ENCODE results near the gene ZNF532. TPM values are rescaled to one million over a fixed set of nuclear protein-coding genes. Genes with fewer than 3 reads are reported as not detected.

The ZNF532 gene
- total RNA-seq, 1 experiment from 2014 or later, result 21.1 TPM

GRCh38 chr18:58908006-58908405 is 43.3 kb downstream of the ZNF532 start:
- Histone ChIP-seq H3K36me3 (ENCODE audit: low read depth) (no peaks in the 10 kb centered on the region), H3F3A (ENCODE audit: insufficient read depth, low read depth) (no peaks in the 10 kb centered on the region), H2AFZ (no peak overlapping the region), H3K27me3 (ENCODE audit: insufficient read depth, low read depth) (no peaks in the 10 kb centered on the region), H3K27ac (no peak overlapping the region), H3K9me3 (ENCODE audit: insufficient read depth, low read depth) (no peaks in the 10 kb centered on the region), H3K4me2 (no peak overlapping the region), H4K20me1 (ENCODE audit: insufficient read depth) (no peaks in the 10 kb centered on the region), H3K4me1 (replicated peaks; ENCODE audit: insufficient read depth) (no peaks in the 10 kb centered on the region), H3K4me3 (no peak overlapping the region), H3K9me2 (ENCODE audit: insufficient read depth) (no peaks in the 10 kb centered on the region), H3K79me2 (ENCODE audit: low read depth) (no peaks in the 10 kb centered on the region)
- no TSS peak for BruUV-seq (replicated peaks)
- intact Hi-C loops (cut with micrococcal nuclease; ENCODE audit: unreplicated experiment), result no loop called here
- DNase-seq, result no peak
- TF ChIP-seq CTCF (conservative IDR thresholded peaks at IDR 0.05) (no peak), EZH2 (IDR thresholded peaks at IDR 0.05; ENCODE audit: low read depth) (no peak)
- CTCF ChIA-PET, result no interaction called here
- POLR2A ChIA-PET (ENCODE audit: unreplicated experiment), result no interaction called here

GRCh38 chr18:58909521-58909920 is 44.8 kb downstream of the ZNF532 start:
- no peaks in the 10 kb centered on the region for H3K27me3 ChIP-seq (ENCODE audit: insufficient read depth, low read depth)
- H3K27ac ChIP-seq, result no peak overlapping the region
- ChIA-PET POLR2A (ENCODE audit: unreplicated experiment) (no interaction called here), CTCF (no interaction called here)
- no peaks in the 10 kb centered on the region for H3K9me3 ChIP-seq (ENCODE audit: insufficient read depth, low read depth)
- H3F3A ChIP-seq (ENCODE audit: insufficient read depth, low read depth), result no peaks in the 10 kb centered on the region
- DNase-seq, result no peak
- H3K4me2 ChIP-seq, result no peak overlapping the region
- no peak overlapping the region for H2AFZ ChIP-seq
- no peaks in the 10 kb centered on the region for H4K20me1 ChIP-seq (ENCODE audit: insufficient read depth)
- H3K9me2 ChIP-seq (ENCODE audit: insufficient read depth), result no peaks in the 10 kb centered on the region
- H3K4me1 ChIP-seq (replicated peaks; ENCODE audit: insufficient read depth), result peaks cover 4% of the 10 kb centered on the region; the same call in 1 of the 2 replicates
- H3K79me2 ChIP-seq (ENCODE audit: low read depth), result no peaks in the 10 kb centered on the region
- no peak for TF ChIP-seq CTCF (conservative IDR thresholded peaks at IDR 0.05)
- no peak for TF ChIP-seq EZH2 (IDR thresholded peaks at IDR 0.05; ENCODE audit: low read depth)
- intact Hi-C loops (cut with micrococcal nuclease; ENCODE audit: unreplicated experiment), result no loop called here
- H3K36me3 ChIP-seq (ENCODE audit: low read depth), result no peaks in the 10 kb centered on the region
- no TSS peak for BruUV-seq (replicated peaks)
- no peak overlapping the region for H3K4me3 ChIP-seq

- ChIA-PET POLR2A (ENCODE audit: unreplicated experiment) (no interaction called here), CTCF (no interaction called here)
- Histone ChIP-seq H3K9me2 (ENCODE audit: insufficient read depth) (no peaks in the 10 kb centered on the region), H3F3A (ENCODE audit: insufficient read depth, low read depth) (no peaks in the 10 kb centered on the region), H3K4me1 (replicated peaks; ENCODE audit: insufficient read depth) (peaks cover 4% of the 10 kb centered on the region; the same call in 1 of the 2 replicates), H3K4me2 (no peak overlapping the region), H3K4me3 (no peak overlapping the region), H3K36me3 (ENCODE audit: low read depth) (no peaks in the 10 kb centered on the region), H3K27ac (no peak overlapping the region), H2AFZ (no peak overlapping the region), H3K27me3 (ENCODE audit: insufficient read depth, low read depth) (no peaks in the 10 kb centered on the region), H4K20me1 (ENCODE audit: insufficient read depth) (no peaks in the 10 kb centered on the region), H3K9me3 (ENCODE audit: insufficient read depth, low read depth) (no peaks in the 10 kb centered on the region), H3K79me2 (ENCODE audit: low read depth) (no peaks in the 10 kb centered on the region)
- BruUV-seq (replicated peaks), result no TSS peak
- intact Hi-C loops (cut with micrococcal nuclease; ENCODE audit: unreplicated experiment), result no loop called here
- TF ChIP-seq CTCF (conservative IDR thresholded peaks at IDR 0.05) (no peak), EZH2 (IDR thresholded peaks at IDR 0.05; ENCODE audit: low read depth) (no peak)
- DNase-seq, result no peak
Measured at GRCh38 chr18:58911241-58911640, 46.6 kb downstream of the ZNF532 start.
